ENCODE results near the gene LANCL2. TPM values are rescaled to one million over a fixed set of nuclear protein-coding genes. Genes with fewer than 3 reads are reported as not detected.

Gene LANCL2
- total RNA-seq, 1 experiment from 2014 or later, result 10.0 TPM

DNA sequence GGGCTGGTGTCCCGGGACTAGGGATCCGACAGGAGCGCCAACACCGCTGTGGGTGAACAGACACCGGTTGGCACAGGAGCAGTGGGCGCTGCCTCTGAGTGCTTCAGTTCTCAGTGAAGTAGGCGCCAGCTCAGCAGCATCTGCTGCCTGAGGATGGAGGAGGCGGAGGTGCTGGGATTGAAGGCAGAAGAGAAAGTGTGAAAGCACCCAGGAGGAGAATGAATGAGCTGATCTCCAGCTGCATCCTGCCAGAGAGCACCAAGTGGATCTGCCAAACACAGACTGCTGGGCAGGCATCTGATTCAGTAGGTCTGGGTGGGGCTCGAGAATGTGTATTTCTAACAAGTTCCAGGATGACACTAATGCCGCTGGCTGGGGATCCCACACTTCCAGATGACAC is 74.5 kb downstream of the LANCL2 start:
- H3K4me1 ChIP-seq (ENCODE audit: control insufficient read depth in 1 of 2, insufficient read depth in 2 of 2, low read length in 2 of 2), result no peaks in the 10 kb centered on the region
- DNase-seq (ENCODE audit: low read depth, low spot score) (no peak), ATAC-seq (no peak)
- POLR2A ChIA-PET, result no interaction called here
- intact Hi-C loops (cut with micrococcal nuclease), result no loop called here
- H4K20me1 ChIP-seq (ENCODE audit: insufficient read depth), result no peaks in the 10 kb centered on the region
- TF ChIP-seq SIN3A (IDR thresholded peaks at IDR 0.05; ENCODE audit: low read depth), result no peak
- TF ChIP-seq TCF7L2 (IDR thresholded peaks at IDR 0.05; ENCODE audit: borderline replicate concordance, extremely low read depth, insufficient read depth, insufficient read length), result no peak
- TF ChIP-seq JUND (IDR thresholded peaks at IDR 0.05), result no peak
- TF ChIP-seq, protein P1, sequence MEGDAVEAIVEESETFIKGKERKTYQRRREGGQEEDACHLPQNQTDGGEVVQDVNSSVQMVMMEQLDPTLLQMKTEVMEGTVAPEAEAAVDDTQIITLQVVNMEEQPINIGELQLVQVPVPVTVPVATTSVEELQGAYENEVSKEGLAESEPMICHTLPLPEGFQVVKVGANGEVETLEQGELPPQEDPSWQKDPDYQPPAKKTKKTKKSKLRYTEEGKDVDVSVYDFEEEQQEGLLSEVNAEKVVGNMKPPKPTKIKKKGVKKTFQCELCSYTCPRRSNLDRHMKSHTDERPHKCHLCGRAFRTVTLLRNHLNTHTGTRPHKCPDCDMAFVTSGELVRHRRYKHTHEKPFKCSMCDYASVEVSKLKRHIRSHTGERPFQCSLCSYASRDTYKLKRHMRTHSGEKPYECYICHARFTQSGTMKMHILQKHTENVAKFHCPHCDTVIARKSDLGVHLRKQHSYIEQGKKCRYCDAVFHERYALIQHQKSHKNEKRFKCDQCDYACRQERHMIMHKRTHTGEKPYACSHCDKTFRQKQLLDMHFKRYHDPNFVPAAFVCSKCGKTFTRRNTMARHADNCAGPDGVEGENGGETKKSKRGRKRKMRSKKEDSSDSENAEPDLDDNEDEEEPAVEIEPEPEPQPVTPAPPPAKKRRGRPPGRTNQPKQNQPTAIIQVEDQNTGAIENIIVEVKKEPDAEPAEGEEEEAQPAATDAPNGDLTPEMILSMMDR (IDR thresholded peaks at IDR 0.05 in 2 of 3, conservative IDR thresholded peaks at IDR 0.05 in 1 of 3; ENCODE audit: borderline replicate concordance in 1 of 3, insufficient read depth in 1 of 3, low read depth in 2 of 3, low read length in 2 of 3), result no peak
- BruUV-seq (replicated peaks), result no TSS peak
- H3K4me3 ChIP-seq (replicated peaks in 1 of 2; ENCODE audit: low read depth in 1 of 2, low read length in 2 of 2), result no peak overlapping the region
- H2AFZ ChIP-seq (ENCODE audit: low read depth, low read length, poor library complexity, severe bottlenecking), result no peak overlapping the region
- H3K79me2 ChIP-seq (ENCODE audit: insufficient read depth, low read length), result no peaks in the 10 kb centered on the region
- no peaks in the 10 kb centered on the region for H3K27me3 ChIP-seq (ENCODE audit: insufficient read depth, low read length)
- no peaks in the 10 kb centered on the region for H3K9me2 ChIP-seq (ENCODE audit: insufficient read depth)
- CTCF ChIA-PET, result no interaction called here
- H3K4me2 ChIP-seq (ENCODE audit: low read length), result no peak overlapping the region
- no peak overlapping the region for H3K9ac ChIP-seq (ENCODE audit: low read length)
- no peaks in the 10 kb centered on the region for H3K9me3 ChIP-seq (ENCODE audit: control insufficient read depth in 1 of 2, insufficient read depth in 1 of 2, low read depth in 1 of 2, low read length in 2 of 2)
- H3K27ac ChIP-seq (ENCODE audit: low read depth, low read length), result no peak overlapping the region
- RAD21 ChIA-PET (ENCODE audit: low non-redundant PET in 1 of 2, low total read pairs in 2 of 2, uncharacterized antibody in 2 of 2, unreplicated experiment in 2 of 2), result no interaction called here
- no peaks in the 10 kb centered on the region for H3K36me3 ChIP-seq (ENCODE audit: control insufficient read depth in 1 of 2, insufficient read depth in 2 of 2, low read length in 2 of 2)

GRCh38 chr7:55440040-55440690 is 75.0 kb downstream of the LANCL2 start:
- intact Hi-C loops (cut with micrococcal nuclease), result no loop called here
- Histone ChIP-seq H3K27ac (ENCODE audit: low read depth, low read length) (no peak overlapping the region), H3K36me3 (ENCODE audit: control insufficient read depth in 1 of 2, insufficient read depth in 2 of 2, low read length in 2 of 2) (no peaks in the 10 kb centered on the region), H3K4me2 (ENCODE audit: low read length) (no peak overlapping the region), H3K27me3 (ENCODE audit: insufficient read depth, low read length) (no peaks in the 10 kb centered on the region), H4K20me1 (ENCODE audit: insufficient read depth) (no peaks in the 10 kb centered on the region), H3K9me3 (ENCODE audit: control insufficient read depth in 1 of 2, insufficient read depth in 1 of 2, low read depth in 1 of 2, low read length in 2 of 2) (no peaks in the 10 kb centered on the region), H2AFZ (ENCODE audit: low read depth, low read length, poor library complexity, severe bottlenecking) (no peak overlapping the region), H3K4me1 (ENCODE audit: control insufficient read depth in 1 of 2, insufficient read depth in 2 of 2, low read length in 2 of 2) (no peaks in the 10 kb centered on the region), H3K4me3 (replicated peaks in 1 of 2; ENCODE audit: low read depth in 1 of 2, low read length in 2 of 2) (no peak overlapping the region), H3K79me2 (ENCODE audit: insufficient read depth, low read length) (no peaks in the 10 kb centered on the region), H3K9ac (ENCODE audit: low read length) (no peak overlapping the region), H3K9me2 (ENCODE audit: insufficient read depth) (no peaks in the 10 kb centered on the region)
- no peak for ATAC-seq
- ChIA-PET RAD21 (ENCODE audit: low non-redundant PET in 1 of 2, low total read pairs in 2 of 2, uncharacterized antibody in 2 of 2, unreplicated experiment in 2 of 2) (no interaction called here), CTCF (no interaction called here), POLR2A (no interaction called here)
- TF ChIP-seq CEBPB (IDR thresholded peaks at IDR 0.05; ENCODE audit: low read depth), result no peak
- no peak for TF ChIP-seq ZBTB33 (IDR thresholded peaks at IDR 0.05; ENCODE audit: extremely low read depth, insufficient replicate concordance, low read length)
- no peak for TF ChIP-seq TCF7L2 (IDR thresholded peaks at IDR 0.05; ENCODE audit: borderline replicate concordance, extremely low read depth, insufficient read depth, insufficient read length)
- no TSS peak for BruUV-seq (replicated peaks)
- no peak for DNase-seq (ENCODE audit: low read depth, low spot score)

Data from HCT116 (cell line).